Measurements from ENCODE around the gene UTP4. TPM values are rescaled to one million over a fixed set of nuclear protein-coding genes. Genes with fewer than 3 reads are reported as not detected.

Gene UTP4
- total and polyA plus RNA-seq, 2 of the 8 experiments (the other 6 are each of a cell fraction or from before 2014, with no cell fraction given) = 101 to 118 TPM

DNA sequence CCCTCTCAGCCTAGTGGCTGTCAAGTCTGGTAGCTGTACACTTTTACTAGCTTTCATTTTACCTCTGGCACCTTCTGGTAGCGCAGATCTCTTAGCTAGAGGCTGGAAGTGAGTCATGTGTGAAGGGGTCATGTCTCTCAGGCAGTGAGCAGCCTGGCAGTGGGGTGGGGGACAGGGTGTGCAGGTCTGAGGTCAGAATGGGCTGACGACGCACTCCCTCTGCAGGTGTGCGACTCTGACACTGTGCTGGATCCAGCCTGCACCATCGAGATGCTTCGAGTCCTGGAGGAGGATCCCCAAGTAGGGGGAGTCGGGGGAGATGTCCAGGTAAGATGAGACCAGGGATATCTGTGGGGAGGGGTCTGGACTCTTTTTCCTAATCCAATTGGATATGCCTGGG, 19.2 kb upstream of the UTP4 start:
- no peak overlapping the region for H3K4me3 ChIP-seq (ENCODE audit: extremely low read depth in 1 of 4, insufficient read depth in 2 of 4, low read depth in 3 of 4, low read length in 4 of 4)
- DNase-seq (ENCODE audit: low read depth in 1 of 2, low spot score in 2 of 2) = no peak
- no peak overlapping the region for H2BK15ac ChIP-seq (ENCODE audit: low read length)
- no peak overlapping the region for H3K9ac ChIP-seq (replicated peaks in 1 of 4; ENCODE audit: extremely low read depth in 1 of 4, low read depth in 3 of 4, low read length in 3 of 4)
- H4K20me1 ChIP-seq (replicated peaks in 1 of 2; ENCODE audit: control insufficient read depth in 1 of 2, insufficient read depth in 2 of 2, low read length in 2 of 2) = peaks cover 11 to 24% of the 10 kb centered on the region in 2 experiments
- ChIA-PET CTCF (ENCODE audit: partially characterized antibody) (interaction anchor here (0.6 to 10.6 kb wide), 26 partner anchors 8 to 566 kb away, joined by 3 to 174 read pairs (median 5); no protein-coding TSS in a partner anchor), POLR2A (ENCODE audit: partially characterized antibody) (interaction anchor here (0.6 to 3.8 kb wide), 7 partner anchors 8 to 269 kb away, joined by 3 to 20 read pairs (median 11); partner anchors contain the start of genes CHTF8 and UTP4)
- no peak overlapping the region; the same call in 1 of the 2 replicates for H2BK12ac ChIP-seq (ENCODE audit: low read depth, low read length)
- no peak overlapping the region for H2BK20ac ChIP-seq (ENCODE audit: low read length)
- H3K18ac ChIP-seq (ENCODE audit: extremely low read depth, low read length) = no peak overlapping the region
- no peak overlapping the region for H4K91ac ChIP-seq (replicated peaks; ENCODE audit: insufficient read length, low read length)
- H2AK5ac ChIP-seq (ENCODE audit: low read depth, low read length) = no peak overlapping the region
- H3K4me1 ChIP-seq (replicated peaks in 1 of 4; ENCODE audit: control insufficient read depth in 3 of 4, insufficient read depth in 4 of 4, low read length in 3 of 4) = peaks cover 4 to 13% (median 10%) of the 10 kb centered on the region in 4 experiments
- H3K79me1 ChIP-seq (ENCODE audit: low read depth, low read length) = peaks cover 29% of the 10 kb centered on the region
- H3K56ac ChIP-seq (replicated peaks; ENCODE audit: insufficient read length, low read depth, low read length) = no peak overlapping the region
- no peak overlapping the region for H3K23ac ChIP-seq (ENCODE audit: insufficient read length)
- H2BK120ac ChIP-seq (replicated peaks; ENCODE audit: low read depth, low read length) = no peak overlapping the region
- WGBS, 2 experiments (ENCODE audit: extremely low coverage in 1 of 2, insufficient coverage in 1 of 2, insufficient read length in 1 of 2, insufficient replicate concordance in 2 of 2, low coverage in 1 of 2, low lambda C conversion rate in 2 of 2, missing lambda C conversion rate in 1 of 2) = 94% methylated on average over 7 of the region's 7 CpGs; no CpG with 5 or more reads in 1 of the 2 experiments
- H2BK5ac ChIP-seq (ENCODE audit: low read depth, low read length) = no peak overlapping the region
- no peak overlapping the region for H3K27ac ChIP-seq (ENCODE audit: low read depth, low read length)
- H3K14ac ChIP-seq (ENCODE audit: insufficient read length) = no peak overlapping the region
- no peak overlapping the region for H3K4me2 ChIP-seq (ENCODE audit: insufficient read depth in 1 of 2, low read depth in 2 of 2, low read length in 2 of 2)
- no peaks in the 10 kb centered on the region for H3K9me3 ChIP-seq (ENCODE audit: insufficient read depth in 2 of 2, low read depth in 1 of 2, low read length in 1 of 2)
- peaks cover under 1% of the 10 kb centered on the region; the same call in 1 of the 2 replicates for H3K23me2 ChIP-seq (ENCODE audit: low read depth, low read length)
- no peak for FAIRE-seq
- TF ChIP-seq HDAC2 (IDR thresholded peaks at IDR 0.05; ENCODE audit: borderline replicate concordance in 1 of 2, low read depth in 2 of 2, low read length in 2 of 2) = no peak
- no peak for TF ChIP-seq NRF1 (IDR thresholded peaks at IDR 0.05; ENCODE audit: low read depth, low read length)
- no peak for TF ChIP-seq SP2 (IDR thresholded peaks at IDR 0.05; ENCODE audit: low read length)
- no peak for TF ChIP-seq CEBPB (IDR thresholded peaks at IDR 0.05; ENCODE audit: low read depth, low read length)
- H2AFZ ChIP-seq (ENCODE audit: low read length) = no peak overlapping the region
- no peaks in the 10 kb centered on the region for H3K27me3 ChIP-seq (replicated peaks in 1 of 4; ENCODE audit: control insufficient read depth in 3 of 4, extremely low read depth in 1 of 4, insufficient read depth in 3 of 4, low read length in 3 of 4)
- peaks cover 45 to 74% (median 71%) of the 10 kb centered on the region in 4 experiments for H3K36me3 ChIP-seq (ENCODE audit: control insufficient read depth in 2 of 4, insufficient read depth in 4 of 4, low read length in 3 of 4)
- no peak overlapping the region for H3K4ac ChIP-seq (replicated peaks; ENCODE audit: insufficient read length, low read depth, low read length)
- H4K8ac ChIP-seq (ENCODE audit: extremely low read depth, insufficient read depth, low read length) = no peak overlapping the region
- H4K5ac ChIP-seq (ENCODE audit: insufficient read length, low read depth, low read length) = no peak overlapping the region
- peaks cover 8 to 39% of the 10 kb centered on the region in 2 experiments; a peak in 3 of 4 replicates for H3K79me2 ChIP-seq (ENCODE audit: control insufficient read depth in 1 of 2, insufficient read depth in 2 of 2, low read length in 2 of 2)

All from H1 (cell line).